ENCODE data around the gene CACNA1E.

DNA sequence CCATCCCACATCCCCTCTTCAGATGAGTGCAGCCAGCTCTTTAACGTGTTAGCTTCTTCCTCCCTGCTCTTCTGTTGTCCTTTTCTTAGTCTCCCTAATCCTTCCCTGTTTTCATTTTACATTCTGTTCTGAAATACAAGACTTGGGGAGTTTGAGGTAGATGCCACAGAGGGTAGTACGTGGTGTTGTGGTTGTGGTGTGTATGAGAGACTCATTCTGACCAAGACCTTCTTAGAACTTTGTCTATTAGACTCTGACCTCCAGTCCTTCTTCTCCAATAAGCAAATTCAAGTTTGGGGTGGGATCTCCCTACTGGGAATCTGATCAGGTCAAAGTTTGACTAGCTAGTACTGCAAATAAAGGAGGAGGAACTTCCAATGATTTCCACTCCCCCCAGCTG, 39.5 kb downstream of the CACNA1E start:
- no peak for TF ChIP-seq POLR2A (IDR thresholded peaks at IDR 0.05; ENCODE audit: extremely low read depth, insufficient read length)
- TF ChIP-seq, protein P1, sequence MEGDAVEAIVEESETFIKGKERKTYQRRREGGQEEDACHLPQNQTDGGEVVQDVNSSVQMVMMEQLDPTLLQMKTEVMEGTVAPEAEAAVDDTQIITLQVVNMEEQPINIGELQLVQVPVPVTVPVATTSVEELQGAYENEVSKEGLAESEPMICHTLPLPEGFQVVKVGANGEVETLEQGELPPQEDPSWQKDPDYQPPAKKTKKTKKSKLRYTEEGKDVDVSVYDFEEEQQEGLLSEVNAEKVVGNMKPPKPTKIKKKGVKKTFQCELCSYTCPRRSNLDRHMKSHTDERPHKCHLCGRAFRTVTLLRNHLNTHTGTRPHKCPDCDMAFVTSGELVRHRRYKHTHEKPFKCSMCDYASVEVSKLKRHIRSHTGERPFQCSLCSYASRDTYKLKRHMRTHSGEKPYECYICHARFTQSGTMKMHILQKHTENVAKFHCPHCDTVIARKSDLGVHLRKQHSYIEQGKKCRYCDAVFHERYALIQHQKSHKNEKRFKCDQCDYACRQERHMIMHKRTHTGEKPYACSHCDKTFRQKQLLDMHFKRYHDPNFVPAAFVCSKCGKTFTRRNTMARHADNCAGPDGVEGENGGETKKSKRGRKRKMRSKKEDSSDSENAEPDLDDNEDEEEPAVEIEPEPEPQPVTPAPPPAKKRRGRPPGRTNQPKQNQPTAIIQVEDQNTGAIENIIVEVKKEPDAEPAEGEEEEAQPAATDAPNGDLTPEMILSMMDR (IDR thresholded peaks at IDR 0.05; ENCODE audit: low read depth, low read length): no peak
- TF ChIP-seq, protein P2, sequence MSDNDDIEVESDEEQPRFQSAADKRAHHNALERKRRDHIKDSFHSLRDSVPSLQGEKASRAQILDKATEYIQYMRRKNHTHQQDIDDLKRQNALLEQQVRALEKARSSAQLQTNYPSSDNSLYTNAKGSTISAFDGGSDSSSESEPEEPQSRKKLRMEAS (IDR thresholded peaks at IDR 0.05; ENCODE audit: low read depth, low read length): no peak
